ENCODE data around the gene ORM1.

The ORM1 gene

DNA sequence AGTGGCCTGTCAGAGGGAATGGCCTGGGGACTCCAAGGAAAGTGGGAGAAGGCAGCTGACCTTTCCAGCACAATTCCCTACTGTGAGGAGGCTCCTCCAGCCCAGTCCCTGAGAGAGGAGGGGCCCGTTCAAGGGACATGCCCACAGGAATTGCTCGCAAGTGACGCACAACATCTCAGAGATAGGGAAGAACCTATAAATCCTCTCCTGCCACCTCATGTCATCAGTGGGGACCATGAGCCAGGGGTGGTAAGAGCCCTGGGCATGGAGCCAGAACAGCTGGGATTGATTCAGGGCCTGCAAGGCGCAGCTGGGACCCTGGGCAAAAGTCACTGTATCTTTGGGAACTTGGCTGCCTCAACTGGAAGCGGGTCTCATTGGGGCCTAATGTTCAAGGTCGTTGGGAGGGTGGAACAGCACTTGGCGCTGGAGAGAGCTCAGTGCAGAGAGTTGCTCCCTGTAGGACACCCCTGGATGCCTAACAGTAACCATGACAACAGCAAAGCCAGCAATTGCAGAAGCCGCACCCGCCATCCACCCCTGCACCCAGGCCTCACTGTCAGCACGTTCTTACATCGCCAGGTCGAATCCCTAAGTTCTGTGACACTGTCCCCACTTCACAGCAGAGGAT is 41.3 kb upstream of the ORM1 start:
- Histone ChIP-seq H3K36me3 (ENCODE audit: insufficient read depth, low read length) (no peaks in the 10 kb centered on the region), H2AFZ (ENCODE audit: low read length) (no peak overlapping the region)

GRCh38 chr9:114282104-114282485 is 40.8 kb upstream of the ORM1 start:
- TF ChIP-seq, protein P1, sequence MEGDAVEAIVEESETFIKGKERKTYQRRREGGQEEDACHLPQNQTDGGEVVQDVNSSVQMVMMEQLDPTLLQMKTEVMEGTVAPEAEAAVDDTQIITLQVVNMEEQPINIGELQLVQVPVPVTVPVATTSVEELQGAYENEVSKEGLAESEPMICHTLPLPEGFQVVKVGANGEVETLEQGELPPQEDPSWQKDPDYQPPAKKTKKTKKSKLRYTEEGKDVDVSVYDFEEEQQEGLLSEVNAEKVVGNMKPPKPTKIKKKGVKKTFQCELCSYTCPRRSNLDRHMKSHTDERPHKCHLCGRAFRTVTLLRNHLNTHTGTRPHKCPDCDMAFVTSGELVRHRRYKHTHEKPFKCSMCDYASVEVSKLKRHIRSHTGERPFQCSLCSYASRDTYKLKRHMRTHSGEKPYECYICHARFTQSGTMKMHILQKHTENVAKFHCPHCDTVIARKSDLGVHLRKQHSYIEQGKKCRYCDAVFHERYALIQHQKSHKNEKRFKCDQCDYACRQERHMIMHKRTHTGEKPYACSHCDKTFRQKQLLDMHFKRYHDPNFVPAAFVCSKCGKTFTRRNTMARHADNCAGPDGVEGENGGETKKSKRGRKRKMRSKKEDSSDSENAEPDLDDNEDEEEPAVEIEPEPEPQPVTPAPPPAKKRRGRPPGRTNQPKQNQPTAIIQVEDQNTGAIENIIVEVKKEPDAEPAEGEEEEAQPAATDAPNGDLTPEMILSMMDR (IDR thresholded peaks at IDR 0.05; ENCODE audit: low read length) = no peak
- TF ChIP-seq EZH2 (IDR thresholded peaks at IDR 0.05; ENCODE audit: borderline replicate concordance, low read length) = no peak
- Histone ChIP-seq H3K9me2 (ENCODE audit: low read depth, low read length) (no peaks in the 10 kb centered on the region), H3K36me3 (ENCODE audit: insufficient read depth, low read length) (no peaks in the 10 kb centered on the region), H3K79me2 (ENCODE audit: insufficient read depth, low read length) (no peaks in the 10 kb centered on the region), H4K20me1 (ENCODE audit: insufficient read depth, low read length) (no peaks in the 10 kb centered on the region), H3K27me3 (ENCODE audit: insufficient read depth, low read length) (0 out of 2 replicates have a peak, but pooled peaks cover 6% of the 10 kb centered on the region), H3K9ac (ENCODE audit: low read length) (no peak overlapping the region), H3F3A (ENCODE audit: insufficient read depth, low read length) (no peaks in the 10 kb centered on the region), H2AFZ (ENCODE audit: low read length) (no peak overlapping the region), H3K9me3 (ENCODE audit: low read length) (no peaks in the 10 kb centered on the region), H3K27ac (ENCODE audit: low read depth, low read length, poor library complexity, severe bottlenecking) (no peak overlapping the region), H3K4me2 (ENCODE audit: low read length) (no peak overlapping the region), H3K4me1 (ENCODE audit: insufficient read depth, low read length, severe bottlenecking) (no peaks in the 10 kb centered on the region), H3K4me3 (ENCODE audit: low read depth, low read length, poor library complexity, severe bottlenecking) (no peak overlapping the region)

More for the DNA sequence above, 41.3 kb upstream of the ORM1 start:
- H3K9me3 ChIP-seq (ENCODE audit: low read length) = no peaks in the 10 kb centered on the region
- 0 out of 2 replicates have a peak, but pooled peaks cover 6% of the 10 kb centered on the region for H3K27me3 ChIP-seq (ENCODE audit: insufficient read depth, low read length)
- no peaks in the 10 kb centered on the region for H3F3A ChIP-seq (ENCODE audit: insufficient read depth, low read length)
- H3K9me2 ChIP-seq (ENCODE audit: low read depth, low read length) = no peaks in the 10 kb centered on the region
- H3K4me1 ChIP-seq (ENCODE audit: insufficient read depth, low read length, severe bottlenecking) = no peaks in the 10 kb centered on the region
- no peak overlapping the region for H3K4me3 ChIP-seq (ENCODE audit: low read depth, low read length, poor library complexity, severe bottlenecking)
- H3K4me2 ChIP-seq (ENCODE audit: low read length) = no peak overlapping the region
- H4K20me1 ChIP-seq (ENCODE audit: insufficient read depth, low read length) = no peaks in the 10 kb centered on the region
- no peaks in the 10 kb centered on the region for H3K79me2 ChIP-seq (ENCODE audit: insufficient read depth, low read length)
- no peak for TF ChIP-seq EZH2 (IDR thresholded peaks at IDR 0.05; ENCODE audit: borderline replicate concordance, low read length)
- TF ChIP-seq, protein P1 (IDR thresholded peaks at IDR 0.05; ENCODE audit: low read length) = no peak
- no peak overlapping the region for H3K27ac ChIP-seq (ENCODE audit: low read depth, low read length, poor library complexity, severe bottlenecking)
- H3K9ac ChIP-seq (ENCODE audit: low read length) = no peak overlapping the region

GRCh38 chr9:114282507-114282906 is 40.4 kb upstream of the ORM1 start:
- Histone ChIP-seq H3F3A (ENCODE audit: insufficient read depth, low read length) (no peaks in the 10 kb centered on the region), H3K27me3 (ENCODE audit: insufficient read depth, low read length) (0 out of 2 replicates have a peak, but pooled peaks cover 6% of the 10 kb centered on the region), H4K20me1 (ENCODE audit: insufficient read depth, low read length) (no peaks in the 10 kb centered on the region), H3K27ac (ENCODE audit: low read depth, low read length, poor library complexity, severe bottlenecking) (no peak overlapping the region), H3K9me3 (ENCODE audit: low read length) (no peaks in the 10 kb centered on the region), H3K4me3 (ENCODE audit: low read depth, low read length, poor library complexity, severe bottlenecking) (no peak overlapping the region), H2AFZ (ENCODE audit: low read length) (no peak overlapping the region), H3K79me2 (ENCODE audit: insufficient read depth, low read length) (no peaks in the 10 kb centered on the region), H3K9ac (ENCODE audit: low read length) (no peak overlapping the region), H3K4me2 (ENCODE audit: low read length) (no peak overlapping the region), H3K9me2 (ENCODE audit: low read depth, low read length) (no peaks in the 10 kb centered on the region), H3K36me3 (ENCODE audit: insufficient read depth, low read length) (no peaks in the 10 kb centered on the region), H3K4me1 (ENCODE audit: insufficient read depth, low read length, severe bottlenecking) (no peaks in the 10 kb centered on the region)
- no peak for TF ChIP-seq EZH2 (IDR thresholded peaks at IDR 0.05; ENCODE audit: borderline replicate concordance, low read length)
- TF ChIP-seq, protein P1 (IDR thresholded peaks at IDR 0.05; ENCODE audit: low read length) = no peak

Data from OCI-LY1 (cell line).